Globus pallidus (tissue), 1 donor: ENCODE data around the gene OVOL2.
"Not testable (repeated sequence)": the region's sequence is repeated elsewhere in the genome, so short reads cannot be mapped to it uniquely, and the experiment has no call there.

Experiments used
- DNase-seq: peaks from one replicate; pipeline ENCODE4 v3.0.0-alpha.2; 2015; ENCODE audit warnings: low spot score

The OVOL2 gene

GRCh38 chr20:18057994-18058349, 256 bp upstream of the OVOL2 start:
- DNase-seq: no peak

GRCh38 chr20:18056174-18057100, 1.3 kb downstream of the OVOL2 start:
- DNase-seq: no peak

GRCh38 chr20:18055261-18055660, 2.5 kb downstream of the OVOL2 start:
- DNase-seq: no peak

- DNase-seq: no peak
These were observed 4.9 kb downstream of the OVOL2 start for GRCh38 chr20:18052856-18053255.

GRCh38 chr20:18050628-18051027, 7.1 kb downstream of the OVOL2 start:
- DNase-seq: no peak

GRCh38 chr20:18048176-18048575, 9.5 kb downstream of the OVOL2 start:
- DNase-seq: no peak

GRCh38 chr20:18046535-18046934, 11.2 kb downstream of the OVOL2 start:
- DNase-seq: no peak

GRCh38 chr20:18042229-18042628, 15.5 kb downstream of the OVOL2 start:
- DNase-seq: no peak

GRCh38 chr20:18041462-18041861, 16.3 kb downstream of the OVOL2 start:
- no peak for DNase-seq

- no peak for DNase-seq
These were observed 18.7 kb downstream of the OVOL2 start for GRCh38 chr20:18039063-18039462.

GRCh38 chr20:18034039-18034438, 23.7 kb downstream of the OVOL2 start:
- DNase-seq: no peak

- no peak for DNase-seq
These were observed 24.5 kb downstream of the OVOL2 start for GRCh38 chr20:18032977-18033892.

- no peak for DNase-seq
These were observed 25.7 kb downstream of the OVOL2 start for GRCh38 chr20:18031888-18032509.

GRCh38 chr20:18031050-18031449, 26.7 kb downstream of the OVOL2 start:
- DNase-seq: no peak

GRCh38 chr20:18030020-18030419, 27.7 kb downstream of the OVOL2 start:
- no peak for DNase-seq

- DNase-seq: not testable (repeated sequence)
These were observed 30.7 kb downstream of the OVOL2 start for GRCh38 chr20:18027011-18027410.

- DNase-seq: no peak
These were observed 33.0 kb downstream of the OVOL2 start for GRCh38 chr20:18024606-18025127.

- DNase-seq: no peak
These were observed 36.8 kb downstream of the OVOL2 start for GRCh38 chr20:18020931-18021330.

- no peak for DNase-seq
These were observed 38.6 kb downstream of the OVOL2 start for GRCh38 chr20:18019068-18019467.

- no peak for DNase-seq
These were observed 39.6 kb downstream of the OVOL2 start for GRCh38 chr20:18018100-18018499.

GRCh38 chr20:18016772-18017171, 40.9 kb downstream of the OVOL2 start:
- no peak for DNase-seq

- DNase-seq: no peak
These were observed 43.3 kb downstream of the OVOL2 start for GRCh38 chr20:18014411-18014810.
